Astrocyte of the cerebellum (primary cell): Measurements from ENCODE around the gene ZMIZ1.

ENCODE experiments used
- DNase-seq: peaks from one replicate; pipeline ENCODE4 v3.0.0-alpha.2; 2011; ENCODE audit warnings: low read depth
- H3K4me3 ChIP-seq: 2 replicates; pipeline ENCODE4 v1.5.1; 2011; ENCODE audit warnings: mild to moderate bottlenecking, low read depth, low read length, moderate library complexity
- in situ Hi-C: cut with HindIII; loops from 2 replicates; pipeline ENCODE4 v1.10.0; 2017; ENCODE audit warnings: low sequenced_read_pairs
- TF ChIP-seq, protein P1 (sequence below): IDR thresholded peaks from 2 replicates; pipeline ENCODE4 v1.5.1; 2012; ENCODE audit warnings: low read length, low read depth, moderate library complexity, mild to moderate bottlenecking; ENCODE audit errors: missing control alignments

Gene ZMIZ1

DNA sequence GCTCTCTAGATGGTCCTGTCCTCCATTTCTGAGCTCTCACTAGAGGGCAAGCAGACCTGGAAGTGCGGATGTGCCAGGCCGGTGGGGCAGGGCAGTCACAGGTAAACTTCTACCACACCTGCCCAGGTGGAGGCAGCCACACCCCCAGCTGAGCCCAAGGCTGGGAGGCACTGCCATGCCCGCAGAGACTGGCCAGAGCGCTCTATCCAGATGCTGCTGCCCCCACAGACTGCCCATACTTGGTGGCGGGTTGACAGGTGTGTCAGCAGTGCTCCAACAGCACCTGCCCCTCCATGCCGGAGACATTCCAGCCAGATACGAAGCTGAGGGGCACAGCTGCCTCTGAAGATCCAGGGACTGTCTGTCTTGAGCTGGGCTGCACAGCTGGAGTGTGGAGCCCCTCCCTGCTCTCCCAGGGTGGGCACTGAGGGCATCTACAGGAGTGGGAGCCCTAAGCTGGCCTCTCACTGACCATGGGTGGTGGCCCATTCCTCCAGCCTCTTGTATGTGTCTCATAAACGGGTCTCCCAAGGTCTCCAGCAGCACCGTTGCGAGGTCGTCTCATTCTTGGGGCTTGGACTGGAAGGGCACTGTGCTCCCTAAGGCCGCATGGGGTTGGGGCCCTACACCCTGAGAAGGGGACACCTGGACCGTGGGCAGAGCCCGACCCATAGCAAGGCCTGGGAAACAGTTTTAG lies 240.4 kb downstream of the ZMIZ1 start:
- TF ChIP-seq, protein P1, sequence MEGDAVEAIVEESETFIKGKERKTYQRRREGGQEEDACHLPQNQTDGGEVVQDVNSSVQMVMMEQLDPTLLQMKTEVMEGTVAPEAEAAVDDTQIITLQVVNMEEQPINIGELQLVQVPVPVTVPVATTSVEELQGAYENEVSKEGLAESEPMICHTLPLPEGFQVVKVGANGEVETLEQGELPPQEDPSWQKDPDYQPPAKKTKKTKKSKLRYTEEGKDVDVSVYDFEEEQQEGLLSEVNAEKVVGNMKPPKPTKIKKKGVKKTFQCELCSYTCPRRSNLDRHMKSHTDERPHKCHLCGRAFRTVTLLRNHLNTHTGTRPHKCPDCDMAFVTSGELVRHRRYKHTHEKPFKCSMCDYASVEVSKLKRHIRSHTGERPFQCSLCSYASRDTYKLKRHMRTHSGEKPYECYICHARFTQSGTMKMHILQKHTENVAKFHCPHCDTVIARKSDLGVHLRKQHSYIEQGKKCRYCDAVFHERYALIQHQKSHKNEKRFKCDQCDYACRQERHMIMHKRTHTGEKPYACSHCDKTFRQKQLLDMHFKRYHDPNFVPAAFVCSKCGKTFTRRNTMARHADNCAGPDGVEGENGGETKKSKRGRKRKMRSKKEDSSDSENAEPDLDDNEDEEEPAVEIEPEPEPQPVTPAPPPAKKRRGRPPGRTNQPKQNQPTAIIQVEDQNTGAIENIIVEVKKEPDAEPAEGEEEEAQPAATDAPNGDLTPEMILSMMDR = no peak
- in situ Hi-C loops = no loop called here

DNA sequence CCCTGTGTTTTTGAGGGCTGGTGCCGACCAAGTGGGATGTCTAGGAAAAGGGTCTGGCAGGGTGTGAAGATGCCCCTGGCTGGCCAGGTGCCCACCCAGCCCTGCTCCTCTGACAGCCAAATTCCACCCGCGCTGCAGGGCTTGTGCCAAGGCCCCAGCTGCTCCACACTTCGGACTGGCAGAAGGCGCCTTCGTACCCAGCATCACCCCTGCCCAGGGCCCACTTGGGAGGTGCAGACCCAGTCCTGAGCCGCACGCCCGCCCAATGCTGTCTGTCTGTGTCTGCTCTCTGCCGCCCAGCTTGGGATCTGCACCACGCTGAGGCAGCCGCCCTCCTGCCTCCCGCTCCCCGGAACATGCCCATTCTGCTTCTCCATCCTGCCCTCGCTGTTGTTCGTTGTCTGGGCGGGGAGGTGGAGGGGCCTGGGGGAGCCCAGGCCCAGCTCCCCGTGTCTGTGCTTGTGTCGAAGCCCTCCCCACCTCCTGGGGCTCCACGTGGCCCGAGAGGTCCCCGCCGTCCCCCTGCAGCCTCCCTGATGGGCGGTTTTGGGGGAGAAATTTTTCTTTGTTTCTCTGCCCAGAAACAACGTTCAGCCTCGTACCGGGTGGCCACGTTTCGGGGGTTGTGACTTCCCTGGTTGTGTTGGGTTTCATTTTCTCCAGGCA lies 241.6 kb downstream of the ZMIZ1 start:
- TF ChIP-seq, protein P1 = no peak
- in situ Hi-C loops = no loop called here
- no peak for DNase-seq
- H3K4me3 ChIP-seq = no peak overlapping the region

More for the DNA sequence above, 240.4 kb downstream of the ZMIZ1 start:
- H3K4me3 ChIP-seq = no peak overlapping the region
- DNase-seq = no peak

DNA sequence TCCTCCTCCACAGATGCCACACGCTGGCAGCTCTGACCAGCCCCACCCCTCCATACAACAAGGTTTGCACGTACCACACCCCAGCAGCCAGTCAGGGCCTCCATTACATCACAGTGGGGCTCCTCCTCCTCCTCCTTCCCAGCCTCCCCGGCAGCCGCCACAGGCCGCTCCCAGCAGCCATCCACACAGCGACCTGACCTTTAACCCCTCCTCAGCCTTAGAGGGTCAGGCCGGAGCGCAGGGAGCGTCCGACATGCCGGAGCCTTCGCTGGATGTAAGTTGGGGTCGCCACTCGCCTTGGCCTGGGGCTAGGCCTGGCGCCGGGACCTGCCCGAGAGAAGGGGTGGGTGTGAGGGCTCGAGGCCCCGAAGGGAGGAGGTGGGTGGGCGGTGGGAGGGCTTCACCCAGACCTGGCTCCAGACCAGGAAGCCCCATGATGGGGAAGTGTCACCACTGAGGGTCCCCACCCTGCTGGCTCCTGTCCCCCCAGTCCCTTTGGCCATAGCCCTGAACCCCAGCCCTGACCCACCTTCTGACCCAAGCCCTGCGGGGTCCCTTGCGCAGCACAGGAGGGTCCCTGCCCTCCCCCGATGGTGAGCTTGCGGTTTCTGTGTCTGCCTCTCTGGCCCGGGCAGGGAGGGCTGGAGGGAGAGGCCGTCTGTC lies 242.3 kb downstream of the ZMIZ1 start:
- no peak overlapping the region for H3K4me3 ChIP-seq
- TF ChIP-seq, protein P1 = no peak
- in situ Hi-C loops = no loop called here
- no peak for DNase-seq

DNA sequence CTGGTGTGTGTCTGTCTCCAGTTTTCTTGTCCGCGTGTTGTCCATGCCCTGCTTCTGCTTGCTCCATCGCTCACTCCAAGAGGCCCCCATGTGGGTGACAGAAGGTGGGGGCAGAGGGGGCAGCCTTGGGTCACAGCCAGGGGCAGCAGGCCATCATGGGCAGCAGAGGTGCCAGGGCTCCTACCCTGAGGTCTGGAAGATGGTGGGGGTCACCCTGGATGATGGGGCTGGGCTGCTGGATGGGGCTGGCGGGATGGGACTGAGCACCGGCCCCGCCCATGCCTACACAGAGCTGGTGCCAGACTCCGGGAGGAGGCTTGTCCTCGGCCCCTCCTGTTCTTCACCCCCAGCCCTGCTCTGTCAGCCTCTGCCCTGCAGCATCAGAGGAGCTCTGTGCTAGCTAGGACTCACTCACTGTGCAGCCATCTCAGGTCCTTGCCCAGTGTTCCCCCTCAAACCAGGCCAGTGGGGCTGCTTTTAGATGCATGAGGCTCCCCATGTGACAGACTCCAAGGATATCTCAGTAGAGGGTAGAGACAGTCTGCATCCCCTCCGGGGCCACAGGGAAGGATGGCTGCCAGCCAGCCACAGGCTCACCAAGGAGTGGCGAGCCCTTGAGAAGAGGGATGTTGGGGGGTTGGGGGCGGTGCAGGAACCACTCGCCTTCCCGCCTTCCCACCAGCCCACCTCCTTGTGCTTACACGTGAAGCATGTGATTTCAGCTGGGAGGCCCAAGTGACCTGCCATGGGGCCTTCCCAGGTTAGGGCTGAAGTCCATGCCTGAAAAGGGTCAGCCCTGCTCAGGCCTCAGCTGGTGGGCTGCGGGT lies 243.0 kb downstream of the ZMIZ1 start:
- no peak for DNase-seq
- in situ Hi-C loops = no loop called here
- H3K4me3 ChIP-seq = no peak overlapping the region
- TF ChIP-seq, protein P1 = no peak

DNA sequence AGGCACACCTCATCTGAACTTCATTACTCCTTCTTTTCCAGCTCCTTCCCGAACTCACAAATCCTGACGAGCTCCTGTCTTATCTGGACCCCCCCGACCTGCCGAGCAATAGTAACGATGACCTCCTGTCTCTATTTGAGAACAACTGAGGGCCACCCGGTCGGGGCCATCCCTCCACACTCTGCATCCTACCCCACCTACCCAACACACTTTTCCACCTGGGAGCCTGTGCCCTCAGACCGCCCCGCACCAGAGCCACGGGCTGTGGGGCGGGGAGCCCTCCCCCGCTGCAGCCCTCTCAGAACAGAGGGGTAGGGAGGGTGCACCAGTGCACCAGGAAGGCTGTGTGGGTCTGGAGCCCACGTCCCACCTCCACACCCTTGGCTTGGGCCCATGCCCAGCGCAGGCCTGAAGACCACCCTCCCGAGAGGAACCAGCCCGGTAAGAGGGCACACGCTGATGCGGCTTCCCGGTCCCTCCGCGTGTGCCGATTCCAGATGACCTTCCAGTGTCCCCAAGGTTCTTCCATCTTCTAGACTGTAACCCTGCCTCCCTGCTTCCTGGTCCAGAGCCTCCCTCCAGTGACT lies 243.9 kb downstream of the ZMIZ1 start:
- H3K4me3 ChIP-seq = no peak overlapping the region
- no peak for DNase-seq
- TF ChIP-seq, protein P1 = no peak
- in situ Hi-C loops = no loop called here

DNA sequence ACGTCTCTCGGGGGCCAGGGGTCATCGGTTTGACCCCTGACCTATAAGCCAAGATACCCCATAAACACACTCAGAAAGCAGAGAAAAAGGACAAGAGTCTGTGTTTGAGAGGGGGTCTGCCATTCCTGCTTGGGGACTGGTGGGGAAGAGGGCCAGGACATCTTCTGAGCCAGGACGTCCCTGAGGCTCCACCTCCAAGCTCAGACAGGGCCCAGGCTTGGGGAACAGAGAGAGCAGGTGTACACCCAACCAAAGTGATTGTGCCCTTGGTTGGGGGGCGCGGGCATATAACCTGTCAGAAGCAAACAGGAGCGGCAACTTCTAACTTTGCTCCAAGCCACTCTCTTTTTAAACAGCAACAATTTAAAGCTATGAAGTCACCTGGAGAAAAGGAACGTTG lies 244.6 kb downstream of the ZMIZ1 start:
- TF ChIP-seq, protein P1 = no peak
- in situ Hi-C loops = no loop called here
- H3K4me3 ChIP-seq = no peak overlapping the region
- DNase-seq = no peak
